WTC11 (cell line): Measurements from ENCODE around the gene SPINT1. TPM values are rescaled to one million over a fixed set of nuclear protein-coding genes. Genes with fewer than 3 reads are reported as not detected.
A peak's percentile ranks its signal among the peaks of the same experiment; 100 is the strongest.

ENCODE experiments used
- ATAC-seq: fragments of 200-7000 bp; cut with Tn5 transposase; 2 replicates; pipeline ENCODE4 v1.10.0; 2021; ENCODE audit warnings: mild to moderate bottlenecking, moderate library complexity
- CTCF ChIA-PET: fragments of 300-600 bp; sonication (Branson Sonifier 250); formaldehyde crosslinking; loops from one replicate; lab custom pipeline; 2021; ENCODE audit warnings: antibody characterized with exemption; lab: Charles Lee
- POLR2A ChIA-PET: fragments of 350-600 bp; sonication (Branson Sonifier 250); formaldehyde crosslinking; loops from one replicate; lab custom pipeline; 2021; ENCODE audit warnings: antibody characterized with exemption; lab: Charles Lee
- DNase-seq: peaks from one replicate; pipeline ENCODE4 v3.0.0; 2021; ENCODE audit warnings: low spot score
- H3K27ac Mint-ChIP-seq: 2 replicates; pipeline ENCODE4 v1.8.0; 2021; ENCODE audit warnings: mixed read lengths
- H3K27me3 Mint-ChIP-seq: 2 replicates; pipeline ENCODE4 v1.8.0; 2021; ENCODE audit warnings: low read depth, mild to moderate bottlenecking, moderate library complexity, mixed read lengths
- H3K36me3 Mint-ChIP-seq: 2 replicates; pipeline ENCODE4 v1.8.0; 2021; ENCODE audit warnings: mixed read lengths
- H3K4me1 Mint-ChIP-seq: 2 replicates; pipeline ENCODE4 v1.8.0; 2022; ENCODE audit warnings: mixed read lengths
- H3K4me3 Mint-ChIP-seq: 2 replicates; pipeline ENCODE4 v1.8.0; 2021; ENCODE audit warnings: mild to moderate bottlenecking, moderate library complexity, mixed read lengths
- H3K9me3 Mint-ChIP-seq: 2 replicates; pipeline ENCODE4 v1.8.0; 2021; ENCODE audit warnings: mixed read lengths
- ATF1 ChIP-seq: sonication (generic); formaldehyde crosslinking; IDR thresholded peaks from 2 replicates; pipeline ENCODE4 v1.8.1; 2023; ENCODE audit warnings: mild to moderate bottlenecking, moderate library complexity, missing genetic modification reagents
- CREB1 ChIP-seq: sonication (generic); formaldehyde crosslinking; IDR thresholded peaks from 2 replicates; pipeline ENCODE4 v1.8.0; 2023; ENCODE audit warnings: mild to moderate bottlenecking, missing genetic modification reagents
- CREM ChIP-seq: sonication (generic); formaldehyde crosslinking; IDR thresholded peaks from 2 replicates; pipeline ENCODE4 v1.8.1; 2022; ENCODE audit warnings: mild to moderate bottlenecking, missing genetic modification reagents, moderate library complexity
- FOXK1 ChIP-seq: sonication (generic); formaldehyde crosslinking; IDR thresholded peaks from 2 replicates; pipeline ENCODE4 v1.8.0; 2022; ENCODE audit warnings: mild to moderate bottlenecking, moderate library complexity, missing genetic modification reagents
- FOXP1 ChIP-seq: sonication (generic); formaldehyde crosslinking; IDR thresholded peaks from 2 replicates; pipeline ENCODE4 v1.8.0; 2022; ENCODE audit warnings: missing genetic modification reagents, mild to moderate bottlenecking, moderate library complexity, borderline replicate concordance
- HMGA2 ChIP-seq: fragments of 250-450 bp; sonication (Bioruptor Pico); IDR thresholded peaks from 2 replicates; pipeline ENCODE4 v1.4.0; 2021; ENCODE audit warnings: mild to moderate bottlenecking, moderate library complexity
- IRF2 ChIP-seq: sonication (generic); formaldehyde crosslinking; IDR thresholded peaks from 2 replicates; pipeline ENCODE4 v1.8.0; 2022; ENCODE audit warnings: low read depth, missing genetic modification reagents, borderline replicate concordance
- MXD4 ChIP-seq: fragments of 250-450 bp; sonication (Bioruptor Pico); IDR thresholded peaks from 2 replicates; pipeline ENCODE4 v1.8.0; 2021; ENCODE audit warnings: mild to moderate bottlenecking, moderate library complexity, borderline replicate concordance
- NFYB ChIP-seq: sonication (generic); formaldehyde crosslinking; conservative IDR thresholded peaks from 2 replicates; pipeline ENCODE4 v1.8.0; 2022; ENCODE audit warnings: low read depth, missing genetic modification reagents
- NR3C1 ChIP-seq: sonication (generic); formaldehyde crosslinking; conservative IDR thresholded peaks from 2 replicates; pipeline ENCODE4 v1.8.1; 2023; ENCODE audit warnings: low read depth, mild to moderate bottlenecking, missing genetic modification reagents
- TP53 ChIP-seq: sonication (generic); formaldehyde crosslinking; IDR thresholded peaks from 2 replicates; pipeline ENCODE4 v1.8.1; 2023; ENCODE audit warnings: mild to moderate bottlenecking, missing genetic modification reagents
- ZNF121 ChIP-seq: sonication (generic); formaldehyde crosslinking; IDR thresholded peaks from 2 replicates; pipeline ENCODE4 v1.8.0; 2023; ENCODE audit warnings: missing genetic modification reagents
- ZNF219 ChIP-seq: sonication (generic); formaldehyde crosslinking; IDR thresholded peaks from 2 replicates; pipeline ENCODE4 v1.8.0; 2023; ENCODE audit warnings: missing genetic modification reagents, mild to moderate bottlenecking, borderline replicate concordance
- ZNF423 ChIP-seq: fragments of 250-450 bp; sonication (Bioruptor Pico); IDR thresholded peaks from 2 replicates; pipeline ENCODE4 v2.1.2; 2022; ENCODE audit warnings: mild to moderate bottlenecking, moderate library complexity
- ZNF671 ChIP-seq: fragments of 250-450 bp; sonication (Bioruptor Pico); IDR thresholded peaks from 2 replicates; pipeline ENCODE4 v1.8.0; 2021; ENCODE audit warnings: mild to moderate bottlenecking
- total RNA-seq: library from RNA; stranded (reverse); gene quantifications from 3 replicates; pipeline ENCODE4 v1.2.3, GENCODE V29; 2021
- TF ChIP-seq, protein P1 (sequence below): fragments of 250-450 bp; sonication (Bioruptor Pico); IDR thresholded peaks from 2 replicates; pipeline ENCODE4 v1.9.0; 2021; ENCODE audit warnings: moderate library complexity, mild to moderate bottlenecking, inconsistent platforms, borderline replicate concordance
- TF ChIP-seq, protein P2 (sequence below): sonication (generic); formaldehyde crosslinking; IDR thresholded peaks from 2 replicates; pipeline ENCODE4 v1.8.0; 2022; ENCODE audit warnings: missing genetic modification reagents
- TF ChIP-seq, protein P3 (sequence below): sonication (generic); formaldehyde crosslinking; conservative IDR thresholded peaks from 2 replicates; pipeline ENCODE4 v1.8.1; 2022; ENCODE audit warnings: mild to moderate bottlenecking, missing genetic modification reagents
- TF ChIP-seq, protein P4 (sequence below): fragments of 250-450 bp; sonication (Bioruptor Pico); IDR thresholded peaks from 2 replicates; pipeline ENCODE4 v1.9.0; 2021; ENCODE audit warnings: mild to moderate bottlenecking
- TF ChIP-seq, protein P5 (sequence below): sonication (generic); formaldehyde crosslinking; IDR thresholded peaks from 2 replicates; pipeline ENCODE4 v1.8.0; 2022; ENCODE audit warnings: mild to moderate bottlenecking, missing genetic modification reagents

SPINT1 gene
- total RNA-seq, 1 experiment from 2014 or later, result 140 TPM

DNA sequence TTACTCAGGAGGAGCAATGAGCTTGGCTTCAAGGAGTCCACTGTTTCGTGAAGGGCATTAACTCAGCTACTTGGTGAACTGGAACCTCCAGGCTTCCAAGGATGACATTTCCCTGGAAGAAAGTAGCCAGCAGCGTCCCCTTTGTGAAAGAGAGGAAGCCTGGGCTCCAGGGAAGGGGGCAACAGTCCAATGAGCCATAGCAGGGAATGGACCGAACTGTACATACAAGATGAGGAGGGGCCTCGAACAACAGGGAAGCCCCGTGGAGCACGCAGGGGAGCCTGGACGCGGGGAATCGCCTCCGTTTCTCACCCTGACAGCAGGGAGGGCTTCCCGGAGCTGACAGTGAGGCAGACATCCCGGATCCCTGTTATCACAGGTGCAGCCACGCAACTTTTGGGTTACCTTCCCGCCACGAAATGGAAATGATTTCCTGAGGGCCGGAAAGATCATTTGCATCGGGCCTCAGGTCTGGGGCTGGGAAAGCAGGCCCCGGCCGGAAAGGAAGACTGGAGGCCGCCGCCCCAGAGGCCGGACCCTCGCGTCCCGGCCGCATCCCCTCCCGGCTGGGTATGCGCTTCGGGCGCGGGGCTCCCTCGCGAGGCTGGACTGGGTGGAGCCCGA, 475 bp upstream of the SPINT1 start (continued):
- TF ChIP-seq, protein P1, sequence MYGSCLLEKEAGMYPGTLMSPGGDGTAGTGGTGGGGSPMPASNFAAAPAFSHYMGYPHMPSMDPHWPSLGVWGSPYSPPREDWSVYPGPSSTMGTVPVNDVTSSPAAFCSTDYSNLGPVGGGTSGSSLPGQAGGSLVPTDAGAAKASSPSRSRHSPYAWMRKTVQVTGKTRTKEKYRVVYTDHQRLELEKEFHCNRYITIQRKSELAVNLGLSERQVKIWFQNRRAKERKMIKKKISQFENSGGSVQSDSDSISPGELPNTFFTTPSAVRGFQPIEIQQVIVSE (CRISPR knock-in tag), result no peak
- TF ChIP-seq ZNF121 (CRISPR knock-in tag), result no peak
- TF ChIP-seq HMGA2, result no peak
- no peak for TF ChIP-seq ZNF423 (CRISPR knock-in tag)
- TF ChIP-seq CREB1, result no peak
- TF ChIP-seq, protein P2, sequence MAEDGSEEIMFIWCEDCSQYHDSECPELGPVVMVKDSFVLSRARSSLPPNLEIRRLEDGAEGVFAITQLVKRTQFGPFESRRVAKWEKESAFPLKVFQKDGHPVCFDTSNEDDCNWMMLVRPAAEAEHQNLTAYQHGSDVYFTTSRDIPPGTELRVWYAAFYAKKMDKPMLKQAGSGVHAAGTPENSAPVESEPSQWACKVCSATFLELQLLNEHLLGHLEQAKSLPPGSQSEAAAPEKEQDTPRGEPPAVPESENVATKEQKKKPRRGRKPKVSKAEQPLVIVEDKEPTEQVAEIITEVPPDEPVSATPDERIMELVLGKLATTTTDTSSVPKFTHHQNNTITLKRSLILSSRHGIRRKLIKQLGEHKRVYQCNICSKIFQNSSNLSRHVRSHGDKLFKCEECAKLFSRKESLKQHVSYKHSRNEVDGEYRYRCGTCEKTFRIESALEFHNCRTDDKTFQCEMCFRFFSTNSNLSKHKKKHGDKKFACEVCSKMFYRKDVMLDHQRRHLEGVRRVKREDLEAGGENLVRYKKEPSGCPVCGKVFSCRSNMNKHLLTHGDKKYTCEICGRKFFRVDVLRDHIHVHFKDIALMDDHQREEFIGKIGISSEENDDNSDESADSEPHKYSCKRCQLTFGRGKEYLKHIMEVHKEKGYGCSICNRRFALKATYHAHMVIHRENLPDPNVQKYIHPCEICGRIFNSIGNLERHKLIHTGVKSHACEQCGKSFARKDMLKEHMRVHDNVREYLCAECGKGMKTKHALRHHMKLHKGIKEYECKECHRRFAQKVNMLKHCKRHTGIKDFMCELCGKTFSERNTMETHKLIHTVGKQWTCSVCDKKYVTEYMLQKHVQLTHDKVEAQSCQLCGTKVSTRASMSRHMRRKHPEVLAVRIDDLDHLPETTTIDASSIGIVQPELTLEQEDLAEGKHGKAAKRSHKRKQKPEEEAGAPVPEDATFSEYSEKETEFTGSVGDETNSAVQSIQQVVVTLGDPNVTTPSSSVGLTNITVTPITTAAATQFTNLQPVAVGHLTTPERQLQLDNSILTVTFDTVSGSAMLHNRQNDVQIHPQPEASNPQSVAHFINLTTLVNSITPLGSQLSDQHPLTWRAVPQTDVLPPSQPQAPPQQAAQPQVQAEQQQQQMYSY (CRISPR knock-in tag), result no peak
- TF ChIP-seq, protein P3, sequence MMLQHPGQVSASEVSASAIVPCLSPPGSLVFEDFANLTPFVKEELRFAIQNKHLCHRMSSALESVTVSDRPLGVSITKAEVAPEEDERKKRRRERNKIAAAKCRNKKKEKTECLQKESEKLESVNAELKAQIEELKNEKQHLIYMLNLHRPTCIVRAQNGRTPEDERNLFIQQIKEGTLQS (CRISPR knock-in tag), result no peak

DNA sequence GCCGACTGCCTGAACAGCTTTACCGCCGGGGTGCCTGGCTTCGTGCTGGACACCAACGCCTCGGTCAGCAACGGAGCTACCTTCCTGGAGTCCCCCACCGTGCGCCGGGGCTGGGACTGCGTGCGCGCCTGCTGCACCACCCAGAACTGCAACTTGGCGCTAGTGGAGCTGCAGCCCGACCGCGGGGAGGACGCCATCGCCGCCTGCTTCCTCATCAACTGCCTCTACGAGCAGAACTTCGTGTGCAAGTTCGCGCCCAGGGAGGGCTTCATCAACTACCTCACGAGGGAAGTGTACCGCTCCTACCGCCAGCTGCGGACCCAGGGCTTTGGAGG, 815 bp downstream of the SPINT1 start:
- Mint-ChIP-seq H3K4me1 (peaks cover 41% of the 10 kb centered on the region), H3K27ac (peak overlapping the region; percentile 94)
- DNase-seq, result peak; percentile 58

DNA sequence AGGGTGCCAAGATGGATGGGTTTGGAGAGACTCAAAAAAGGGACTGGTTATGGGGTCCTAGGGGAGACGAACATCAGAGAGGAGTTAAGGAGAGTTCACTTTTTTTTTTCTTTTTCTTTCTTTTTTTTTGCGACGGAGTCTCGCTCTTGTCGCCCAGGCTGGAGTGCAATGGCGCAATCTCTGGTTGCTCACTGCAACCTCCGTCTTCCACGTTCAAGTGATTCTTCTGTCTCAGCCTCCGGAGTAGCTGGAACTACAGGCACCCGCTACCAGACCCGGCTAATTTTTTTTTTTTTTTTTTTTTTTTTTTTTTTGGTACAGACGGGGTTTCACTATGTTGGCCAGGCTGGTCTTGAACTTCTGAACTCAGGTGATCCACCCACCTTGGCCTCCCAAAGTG, 1.2 kb downstream of the SPINT1 start:
- no peaks in the 10 kb centered on the region; the same call in 1 of the 2 replicates for H3K27me3 Mint-ChIP-seq
- peaks cover 12% of the 10 kb centered on the region for H3K36me3 Mint-ChIP-seq
- peak overlapping the region; percentile 93 for H3K4me3 Mint-ChIP-seq
- no peak for DNase-seq
- H3K4me1 Mint-ChIP-seq, result peaks cover 41% of the 10 kb centered on the region
- no peak for ATAC-seq
- H3K9me3 Mint-ChIP-seq, result no peaks in the 10 kb centered on the region
- CTCF ChIA-PET, result interaction anchor here (0.6 to 9.6 kb wide), 8 partner anchors 13 to 98 kb away, joined by 3 to 177 read pairs (median 14); partner anchors contain the start of gene VPS18
- POLR2A ChIA-PET, result interaction anchor here (0.8 to 2.6 kb wide), 6 partner anchors 12 to 49 kb away, joined by 3 to 15 read pairs (median 10); partner anchors contain the start of genes DNAJC17, RHOV, VPS18 and ZFYVE19
- H3K27ac Mint-ChIP-seq, result peak overlapping the region; percentile 94
- TF ChIP-seq ZNF219 (CRISPR knock-in tag) (no peak), ATF1 (CRISPR knock-in tag) (no peak), CREM (no peak), NR3C1 (CRISPR knock-in tag) (no peak), ZNF121 (CRISPR knock-in tag) (no peak), IRF2 (CRISPR knock-in tag) (no peak), MXD4 (no peak), ZNF671 (no peak), FOXP1 (CRISPR knock-in tag) (no peak), TP53 (CRISPR knock-in tag) (no peak)
- TF ChIP-seq, protein P3 (CRISPR knock-in tag), result no peak
- TF ChIP-seq, protein P4, sequence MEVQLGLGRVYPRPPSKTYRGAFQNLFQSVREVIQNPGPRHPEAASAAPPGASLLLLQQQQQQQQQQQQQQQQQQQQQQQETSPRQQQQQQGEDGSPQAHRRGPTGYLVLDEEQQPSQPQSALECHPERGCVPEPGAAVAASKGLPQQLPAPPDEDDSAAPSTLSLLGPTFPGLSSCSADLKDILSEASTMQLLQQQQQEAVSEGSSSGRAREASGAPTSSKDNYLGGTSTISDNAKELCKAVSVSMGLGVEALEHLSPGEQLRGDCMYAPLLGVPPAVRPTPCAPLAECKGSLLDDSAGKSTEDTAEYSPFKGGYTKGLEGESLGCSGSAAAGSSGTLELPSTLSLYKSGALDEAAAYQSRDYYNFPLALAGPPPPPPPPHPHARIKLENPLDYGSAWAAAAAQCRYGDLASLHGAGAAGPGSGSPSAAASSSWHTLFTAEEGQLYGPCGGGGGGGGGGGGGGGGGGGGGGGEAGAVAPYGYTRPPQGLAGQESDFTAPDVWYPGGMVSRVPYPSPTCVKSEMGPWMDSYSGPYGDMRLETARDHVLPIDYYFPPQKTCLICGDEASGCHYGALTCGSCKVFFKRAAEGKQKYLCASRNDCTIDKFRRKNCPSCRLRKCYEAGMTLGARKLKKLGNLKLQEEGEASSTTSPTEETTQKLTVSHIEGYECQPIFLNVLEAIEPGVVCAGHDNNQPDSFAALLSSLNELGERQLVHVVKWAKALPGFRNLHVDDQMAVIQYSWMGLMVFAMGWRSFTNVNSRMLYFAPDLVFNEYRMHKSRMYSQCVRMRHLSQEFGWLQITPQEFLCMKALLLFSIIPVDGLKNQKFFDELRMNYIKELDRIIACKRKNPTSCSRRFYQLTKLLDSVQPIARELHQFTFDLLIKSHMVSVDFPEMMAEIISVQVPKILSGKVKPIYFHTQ, result no peak

More for the DNA sequence above, 815 bp downstream of the SPINT1 start:
- POLR2A ChIA-PET, result interaction anchor here (0.8 to 2.6 kb wide), 10 partner anchors 13 to 108 kb away, joined by 3 to 15 read pairs (median 8); partner anchors contain the start of genes CHAC1, DNAJC17, GCHFR and RHOV
- TF ChIP-seq FOXK1 (CRISPR knock-in tag), result 0 out of 2 replicates have a peak, but pooled peaks have one; percentile 1
- no peak for TF ChIP-seq NFYB (CRISPR knock-in tag)
- TF ChIP-seq, protein P5, sequence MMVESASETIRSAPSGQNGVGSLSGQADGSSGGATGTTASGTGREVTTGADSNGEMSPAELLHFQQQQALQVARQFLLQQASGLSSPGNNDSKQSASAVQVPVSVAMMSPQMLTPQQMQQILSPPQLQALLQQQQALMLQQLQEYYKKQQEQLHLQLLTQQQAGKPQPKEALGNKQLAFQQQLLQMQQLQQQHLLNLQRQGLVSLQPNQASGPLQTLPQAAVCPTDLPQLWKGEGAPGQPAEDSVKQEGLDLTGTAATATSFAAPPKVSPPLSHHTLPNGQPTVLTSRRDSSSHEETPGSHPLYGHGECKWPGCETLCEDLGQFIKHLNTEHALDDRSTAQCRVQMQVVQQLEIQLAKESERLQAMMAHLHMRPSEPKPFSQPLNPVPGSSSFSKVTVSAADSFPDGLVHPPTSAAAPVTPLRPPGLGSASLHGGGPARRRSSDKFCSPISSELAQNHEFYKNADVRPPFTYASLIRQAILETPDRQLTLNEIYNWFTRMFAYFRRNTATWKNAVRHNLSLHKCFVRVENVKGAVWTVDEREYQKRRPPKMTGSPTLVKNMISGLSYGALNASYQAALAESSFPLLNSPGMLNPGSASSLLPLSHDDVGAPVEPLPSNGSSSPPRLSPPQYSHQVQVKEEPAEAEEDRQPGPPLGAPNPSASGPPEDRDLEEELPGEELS (CRISPR knock-in tag), result 0 out of 2 replicates have a peak, but pooled peaks have one; percentile 7
- TF ChIP-seq, all 79 proteins: peak for 2
- Mint-ChIP-seq H3K36me3 (peaks cover 12% of the 10 kb centered on the region), H3K4me3 (peak overlapping the region; percentile 93), H3K9me3 (no peaks in the 10 kb centered on the region), H3K27me3 (no peaks in the 10 kb centered on the region; the same call in 1 of the 2 replicates)
- CTCF ChIA-PET, result interaction anchor here (0.6 to 9.6 kb wide), 13 partner anchors 11 to 108 kb away, joined by 3 to 177 read pairs (median 8); partner anchors contain the start of genes CHAC1 and VPS18
- ATAC-seq, result peak; percentile 14
